Neural cell (in vitro differentiated cells): ENCODE data around the gene CREB3L2. TPM values are rescaled to one million over a fixed set of nuclear protein-coding genes. Genes with fewer than 3 reads are reported as not detected.

Experiments
- H2AFZ ChIP-seq: fragments of 200-600, 300-800 bp; sonication (generic), shearing (Covaris generic); 2 replicates; pipeline ENCODE4 v1.6.0; 2014; ENCODE audit warnings: low read depth, mild to moderate bottlenecking, antibody characterized with exemption, low read length, moderate library complexity
- H3F3A ChIP-seq: fragments of 200-600 bp; shearing (Covaris generic); 2 replicates; pipeline ENCODE4 v1.6.1; 2016; ENCODE audit warnings: mild to moderate bottlenecking, moderate library complexity, mixed read lengths, antibody characterized with exemption, low read length; ENCODE audit not compliant: insufficient read depth, poor library complexity, severe bottlenecking
- H3K27ac ChIP-seq: fragments of 200-600, 300-800 bp; sonication (generic), shearing (Covaris generic); 2 replicates; pipeline ENCODE4 v1.5.1; 2014; ENCODE audit warnings: mild to moderate bottlenecking, low read length, moderate library complexity
- H3K27me3 ChIP-seq: fragments of 300-800, 200-600 bp; sonication (generic), shearing (Covaris generic); 2 replicates; pipeline ENCODE4 v1.6.0; 2014; ENCODE audit warnings: mild to moderate bottlenecking, low read depth, low read length, moderate library complexity; ENCODE audit not compliant: insufficient read depth
- H3K36me3 ChIP-seq: fragments of 300-800, 200-600 bp; sonication (generic), shearing (Covaris generic); 2 replicates; pipeline ENCODE4 v1.5.1; 2014; ENCODE audit warnings: mild to moderate bottlenecking, antibody characterized with exemption, low read length, moderate library complexity; ENCODE audit not compliant: insufficient read depth
- H3K4me2 ChIP-seq: fragments of 300-800, 200-600 bp; sonication (generic), shearing (Covaris generic); 2 replicates; pipeline ENCODE4 v1.6.0; 2014; ENCODE audit warnings: mild to moderate bottlenecking, low read length
- H3K4me3 ChIP-seq: fragments of 300-800, 200-600 bp; sonication (generic), shearing (Covaris generic); 2 replicates; pipeline ENCODE4 v1.5.1; 2014; ENCODE audit warnings: mild to moderate bottlenecking, low read length, moderate library complexity
- H3K79me2 ChIP-seq: fragments of 200-600 bp; shearing (Covaris generic); replicated peaks from 2 replicates; pipeline ENCODE4 v1.6.0; 2014; ENCODE audit warnings: mild to moderate bottlenecking, low read length, moderate library complexity; ENCODE audit not compliant: insufficient read depth
- H3K9ac ChIP-seq: fragments of 300-800, 200-600 bp; sonication (generic), shearing (Covaris generic); 2 replicates; pipeline ENCODE4 v1.6.1; 2016; ENCODE audit warnings: mild to moderate bottlenecking, low read length, mixed read lengths
- H3K9me2 ChIP-seq: fragments of 200-600 bp; shearing (Covaris generic); 2 replicates; pipeline ENCODE4 v1.6.1; 2016; ENCODE audit warnings: mild to moderate bottlenecking, low read length, mixed read lengths; ENCODE audit not compliant: insufficient read depth
- H3K9me3 ChIP-seq: fragments of 200-600, 300-800 bp; sonication (generic), shearing (Covaris generic); 2 replicates; pipeline ENCODE4 v1.6.1; 2016; ENCODE audit warnings: mild to moderate bottlenecking, mixed run types, low read length, moderate library complexity, mixed read lengths
- H4K20me1 ChIP-seq: fragments of 200-600 bp; shearing (Covaris generic); 2 replicates; pipeline ENCODE4 v1.6.1; 2016; ENCODE audit warnings: mild to moderate bottlenecking, mixed run types; ENCODE audit not compliant: insufficient read depth
- EP300 ChIP-seq: fragments of 450-650 bp; conservative IDR thresholded peaks from 2 replicates; pipeline ENCODE4 v1.6.1; 2014; ENCODE audit warnings: antibody characterized with exemption, mild to moderate bottlenecking, moderate library complexity; ENCODE audit not compliant: poor library complexity, severe bottlenecking
- EZH2 ChIP-seq: fragments of 200-600, 300-800 bp; shearing (Covaris generic), sonication (generic); IDR thresholded peaks from 2 replicates; pipeline ENCODE4 v1.6.1; 2014; ENCODE audit warnings: antibody characterized with exemption, low read length, borderline replicate concordance, mild to moderate bottlenecking; ENCODE audit not compliant: insufficient read depth, poor library complexity, severe bottlenecking
- MXI1 ChIP-seq: fragments of 450-650 bp; conservative IDR thresholded peaks from 2 replicates; pipeline ENCODE4 v1.6.1; 2014; ENCODE audit warnings: antibody characterized with exemption, mild to moderate bottlenecking; ENCODE audit not compliant: poor library complexity, severe bottlenecking
- POLR2AphosphoS5 ChIP-seq: IDR thresholded peaks from 2 replicates; pipeline ENCODE4 v1.6.1; 2012
- RAD21 ChIP-seq: fragments of 450-650 bp; conservative IDR thresholded peaks from 2 replicates; pipeline ENCODE4 v1.6.1; 2014; ENCODE audit warnings: antibody characterized with exemption, mild to moderate bottlenecking, moderate library complexity
- SMC3 ChIP-seq: fragments of 450-650 bp; conservative IDR thresholded peaks from 2 replicates; pipeline ENCODE4 v1.6.1; 2014; ENCODE audit warnings: antibody characterized with exemption, mild to moderate bottlenecking, moderate library complexity; ENCODE audit not compliant: poor library complexity
- TAF1 ChIP-seq: IDR thresholded peaks from 2 replicates; pipeline ENCODE4 v1.6.1; 2012; ENCODE audit warnings: low read depth
- polyA plus RNA-seq: library from polyadenylated mRNA; depleted of rRNA; stranded (reverse); fragments of >200 nt; gene quantifications from 2 replicates; pipeline ENCODE4 v1.2.3, GENCODE V29; 2014
- TF ChIP-seq, protein P1 (sequence below): fragments of 450-650 bp; IDR thresholded peaks from 2 replicates; pipeline ENCODE4 v1.5.1; 2014; ENCODE audit warnings: antibody characterized with exemption, mild to moderate bottlenecking, moderate library complexity; ENCODE audit not compliant: poor library complexity, severe bottlenecking
- TF ChIP-seq, protein P2 (sequence below): IDR thresholded peaks from 2 replicates; pipeline ENCODE4 v1.6.1; 2012; ENCODE audit warnings: borderline replicate concordance

Gene CREB3L2
- polyA plus RNA-seq, 1 donor from 2014 or later: 1.5 TPM

DNA sequence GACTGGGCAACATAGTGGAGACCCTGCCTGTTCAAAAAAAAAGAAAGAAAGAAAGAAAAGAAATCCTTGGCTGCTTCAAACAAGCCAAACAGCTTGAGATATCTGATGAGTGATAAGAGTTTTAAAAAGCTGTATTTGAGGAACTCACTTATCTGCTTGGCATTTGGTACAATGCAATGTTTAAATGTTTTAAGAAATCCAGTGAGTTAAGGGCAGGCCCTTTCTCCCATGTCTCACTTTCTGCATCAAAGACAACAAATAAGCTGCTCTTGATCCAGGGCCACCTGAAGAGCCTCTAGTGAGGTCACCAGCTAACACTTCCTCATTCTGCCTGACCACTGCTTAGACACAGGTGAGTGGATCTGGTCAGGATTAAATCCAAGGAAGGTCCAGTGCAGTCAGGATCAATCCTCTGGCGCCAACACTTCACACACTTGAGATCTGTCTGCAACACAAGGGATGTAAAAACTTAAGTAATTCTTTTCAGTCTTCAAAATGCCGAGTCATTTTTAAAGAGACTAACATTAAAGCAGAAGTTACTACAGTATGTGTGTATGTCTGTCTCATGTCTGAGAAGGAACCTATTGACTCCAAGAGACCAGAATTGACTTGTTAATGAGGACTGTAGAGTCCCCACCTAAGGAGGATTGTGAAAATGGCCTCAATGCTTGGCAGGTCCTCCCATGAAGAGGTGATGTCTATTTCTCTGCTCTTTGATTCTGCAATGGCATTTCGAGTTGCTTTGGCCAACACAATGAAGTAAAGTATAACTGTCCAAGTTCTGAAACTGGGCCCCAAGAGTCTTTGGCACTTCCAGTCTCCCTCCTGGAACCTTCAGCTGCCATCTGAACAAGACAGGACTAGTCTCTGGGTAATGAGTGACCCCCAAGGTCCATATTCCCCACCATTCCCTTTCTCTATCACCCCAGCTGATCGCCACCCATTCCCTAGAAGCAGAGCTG lies 43.1 kb downstream of the CREB3L2 start:
- no peak overlapping the region for H3K4me2 ChIP-seq
- no peak overlapping the region for H3K9ac ChIP-seq
- H3F3A ChIP-seq: no peaks in the 10 kb centered on the region
- H3K36me3 ChIP-seq: no peaks in the 10 kb centered on the region
- no peaks in the 10 kb centered on the region for H3K9me2 ChIP-seq
- no peaks in the 10 kb centered on the region for H3K9me3 ChIP-seq
- no peaks in the 10 kb centered on the region for H3K27me3 ChIP-seq
- H3K27ac ChIP-seq: no peak overlapping the region
- H2AFZ ChIP-seq: no peak overlapping the region
- no peaks in the 10 kb centered on the region for H3K79me2 ChIP-seq
- TF ChIP-seq SMC3 (no peak), EP300 (no peak), TAF1 (no peak), RAD21 (no peak), MXI1 (no peak), POLR2AphosphoS5 (no peak), EZH2 (no peak)
- TF ChIP-seq, protein P1, sequence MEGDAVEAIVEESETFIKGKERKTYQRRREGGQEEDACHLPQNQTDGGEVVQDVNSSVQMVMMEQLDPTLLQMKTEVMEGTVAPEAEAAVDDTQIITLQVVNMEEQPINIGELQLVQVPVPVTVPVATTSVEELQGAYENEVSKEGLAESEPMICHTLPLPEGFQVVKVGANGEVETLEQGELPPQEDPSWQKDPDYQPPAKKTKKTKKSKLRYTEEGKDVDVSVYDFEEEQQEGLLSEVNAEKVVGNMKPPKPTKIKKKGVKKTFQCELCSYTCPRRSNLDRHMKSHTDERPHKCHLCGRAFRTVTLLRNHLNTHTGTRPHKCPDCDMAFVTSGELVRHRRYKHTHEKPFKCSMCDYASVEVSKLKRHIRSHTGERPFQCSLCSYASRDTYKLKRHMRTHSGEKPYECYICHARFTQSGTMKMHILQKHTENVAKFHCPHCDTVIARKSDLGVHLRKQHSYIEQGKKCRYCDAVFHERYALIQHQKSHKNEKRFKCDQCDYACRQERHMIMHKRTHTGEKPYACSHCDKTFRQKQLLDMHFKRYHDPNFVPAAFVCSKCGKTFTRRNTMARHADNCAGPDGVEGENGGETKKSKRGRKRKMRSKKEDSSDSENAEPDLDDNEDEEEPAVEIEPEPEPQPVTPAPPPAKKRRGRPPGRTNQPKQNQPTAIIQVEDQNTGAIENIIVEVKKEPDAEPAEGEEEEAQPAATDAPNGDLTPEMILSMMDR: no peak
- TF ChIP-seq, protein P2, sequence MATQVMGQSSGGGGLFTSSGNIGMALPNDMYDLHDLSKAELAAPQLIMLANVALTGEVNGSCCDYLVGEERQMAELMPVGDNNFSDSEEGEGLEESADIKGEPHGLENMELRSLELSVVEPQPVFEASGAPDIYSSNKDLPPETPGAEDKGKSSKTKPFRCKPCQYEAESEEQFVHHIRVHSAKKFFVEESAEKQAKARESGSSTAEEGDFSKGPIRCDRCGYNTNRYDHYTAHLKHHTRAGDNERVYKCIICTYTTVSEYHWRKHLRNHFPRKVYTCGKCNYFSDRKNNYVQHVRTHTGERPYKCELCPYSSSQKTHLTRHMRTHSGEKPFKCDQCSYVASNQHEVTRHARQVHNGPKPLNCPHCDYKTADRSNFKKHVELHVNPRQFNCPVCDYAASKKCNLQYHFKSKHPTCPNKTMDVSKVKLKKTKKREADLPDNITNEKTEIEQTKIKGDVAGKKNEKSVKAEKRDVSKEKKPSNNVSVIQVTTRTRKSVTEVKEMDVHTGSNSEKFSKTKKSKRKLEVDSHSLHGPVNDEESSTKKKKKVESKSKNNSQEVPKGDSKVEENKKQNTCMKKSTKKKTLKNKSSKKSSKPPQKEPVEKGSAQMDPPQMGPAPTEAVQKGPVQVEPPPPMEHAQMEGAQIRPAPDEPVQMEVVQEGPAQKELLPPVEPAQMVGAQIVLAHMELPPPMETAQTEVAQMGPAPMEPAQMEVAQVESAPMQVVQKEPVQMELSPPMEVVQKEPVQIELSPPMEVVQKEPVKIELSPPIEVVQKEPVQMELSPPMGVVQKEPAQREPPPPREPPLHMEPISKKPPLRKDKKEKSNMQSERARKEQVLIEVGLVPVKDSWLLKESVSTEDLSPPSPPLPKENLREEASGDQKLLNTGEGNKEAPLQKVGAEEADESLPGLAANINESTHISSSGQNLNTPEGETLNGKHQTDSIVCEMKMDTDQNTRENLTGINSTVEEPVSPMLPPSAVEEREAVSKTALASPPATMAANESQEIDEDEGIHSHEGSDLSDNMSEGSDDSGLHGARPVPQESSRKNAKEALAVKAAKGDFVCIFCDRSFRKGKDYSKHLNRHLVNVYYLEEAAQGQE: no peak
- no peak overlapping the region for H3K4me3 ChIP-seq
- H4K20me1 ChIP-seq: no peaks in the 10 kb centered on the region

DNA sequence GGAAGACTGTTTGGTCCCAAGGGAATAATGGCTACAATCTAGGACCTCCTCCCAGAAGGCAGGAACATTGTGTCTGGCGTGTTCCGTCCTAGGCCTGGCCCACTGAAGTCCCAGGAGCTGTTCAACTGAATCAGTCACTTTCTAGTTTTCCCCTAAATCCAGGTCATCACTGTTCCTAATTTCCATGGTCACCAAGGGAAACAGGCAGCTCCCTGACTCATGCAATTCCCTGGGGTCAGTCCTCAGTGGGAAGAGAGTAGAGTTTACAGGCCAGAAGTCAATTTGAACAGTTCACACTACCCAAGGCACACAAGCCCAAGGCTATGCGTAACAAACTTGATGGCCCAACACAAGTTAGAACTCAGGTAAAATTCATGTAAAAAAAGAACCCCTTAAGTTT lies 44.0 kb downstream of the CREB3L2 start:
- no peak overlapping the region for H3K4me2 ChIP-seq
- TF ChIP-seq, protein P2: no peak
- no peak for TF ChIP-seq MXI1
- no peak for TF ChIP-seq EZH2
- no peak for TF ChIP-seq RAD21
- H3K36me3 ChIP-seq: no peaks in the 10 kb centered on the region
- no peak overlapping the region for H3K27ac ChIP-seq
- H3K9ac ChIP-seq: no peak overlapping the region
- H4K20me1 ChIP-seq: no peaks in the 10 kb centered on the region
- no peaks in the 10 kb centered on the region for H3K9me2 ChIP-seq
- H2AFZ ChIP-seq: no peak overlapping the region
- no peaks in the 10 kb centered on the region for H3K9me3 ChIP-seq
- H3K79me2 ChIP-seq: no peaks in the 10 kb centered on the region
- H3F3A ChIP-seq: no peaks in the 10 kb centered on the region
- no peaks in the 10 kb centered on the region for H3K27me3 ChIP-seq
- H3K4me3 ChIP-seq: no peak overlapping the region
